Right lobe of liver (tissue), 4 donors: ENCODE measurements around the gene TMEM178A.

Experiments used
- CTCF ChIP-seq, 4 donors: fragments of 200-600 bp in 3 of 4; fragments of 450-650 bp in 1 of 4; IDR thresholded peaks; one replicate each; pipeline versions ENCODE4 v1.5.1 to v1.8.0; 2016 to 2022; ENCODE audit warnings: antibody characterized with exemption in 4 of 4, mild to moderate bottlenecking in 2 of 4
- POLR2A ChIP-seq: fragments of 450-650 bp; IDR thresholded peaks from one replicate; pipeline ENCODE4 v1.6.1; 2017; ENCODE audit warnings: antibody characterized with exemption, mild to moderate bottlenecking
- donor health status: DM: no; HTN: no; CAD: no.
- donor health status: DM: no; HTN: no; CAD: no.
- donor health status: DM: no; HTN: yes; CAD: no.

GRCh38 chr2:39649511-39649910, 16.2 kb upstream of the TMEM178A start:
- TF ChIP-seq CTCF (IDR thresholded peaks at IDR 0.05) = no peak
- no peak for TF ChIP-seq POLR2A
